GM18499 (cell line): ENCODE results near the gene NR2C2.

Experiments
- ATAC-seq: cut with Tn5 transposase; IDR thresholded peaks from one replicate; pipeline ENCODE4 v1.9.1; 2021; ENCODE audit warnings: moderate number of reproducible peaks; ENCODE audit not compliant: insufficient read depth, unreplicated experiment

Gene NR2C2

DNA sequence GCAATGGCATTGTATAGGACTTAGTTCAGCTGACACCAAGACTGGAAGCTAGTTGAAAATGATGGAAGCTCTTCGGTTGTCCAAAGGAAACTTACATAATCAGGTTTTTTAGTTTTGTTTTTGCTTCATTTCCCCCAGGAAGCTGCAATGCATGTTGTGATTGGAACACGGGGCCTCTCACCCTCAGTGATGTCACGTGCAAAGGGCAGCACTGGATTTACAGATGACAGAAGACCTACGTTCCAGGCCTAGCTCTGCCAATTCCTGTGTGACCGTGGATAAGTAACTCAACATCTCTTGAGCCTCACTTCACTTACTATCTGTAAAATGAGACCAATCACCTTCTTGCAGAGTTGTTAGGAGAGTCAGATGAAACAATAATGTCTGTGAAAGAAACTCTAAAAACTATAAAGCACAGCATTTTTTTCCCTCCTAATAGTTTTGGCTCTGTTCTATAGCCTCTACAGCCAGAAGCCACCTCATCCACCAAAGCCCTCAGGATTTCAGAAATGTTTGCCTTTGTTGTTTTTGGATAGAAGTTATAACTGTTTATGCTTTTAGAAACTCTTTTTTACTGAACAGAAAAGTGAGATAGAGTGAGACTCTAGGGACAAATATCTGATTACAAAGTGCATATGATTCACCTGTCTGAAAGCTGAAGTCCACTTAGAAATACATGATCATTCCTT, 146.9 kb downstream of the NR2C2 start:
- ATAC-seq: no peak

- ATAC-seq: no peak
These were observed 148.7 kb downstream of the NR2C2 start for GRCh38 chr3:15096046-15096445.

DNA sequence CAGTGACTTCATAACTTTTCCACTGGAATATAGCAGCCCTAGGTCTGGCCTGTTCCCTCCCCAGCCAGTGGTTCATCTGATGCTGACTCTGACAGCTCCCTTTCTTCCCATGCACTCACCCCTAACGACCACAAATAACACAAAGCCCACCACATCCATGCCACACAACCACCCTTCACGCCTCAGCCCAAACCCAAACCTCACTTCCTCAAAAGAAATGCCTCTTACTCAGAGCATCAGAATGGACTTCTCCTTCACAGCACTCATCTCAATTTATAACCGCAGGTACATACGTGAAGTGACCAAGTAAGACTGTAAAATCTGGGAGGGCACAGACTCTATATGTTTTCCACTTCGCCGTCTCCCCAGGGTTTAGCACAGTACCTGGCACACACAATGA, 150.5 kb downstream of the NR2C2 start:
- no peak for ATAC-seq
